Adipocyte (in vitro differentiated cells): ENCODE measurements around the gene DAP.

Source experiments
- DNase-seq: peaks from one replicate; pipeline ENCODE4 v3.0.0-alpha.2; 2015; ENCODE audit warnings: low read depth
- H3K27me3 ChIP-seq: replicated peaks from 2 replicates; pipeline ENCODE4 v1.7.0; 2013; ENCODE audit warnings: mild to moderate bottlenecking, low read length, moderate library complexity; ENCODE audit not compliant: control insufficient read depth, insufficient read depth
- H3K36me3 ChIP-seq: 2 replicates; pipeline ENCODE4 v1.7.0; 2013; ENCODE audit warnings: low read length, mild to moderate bottlenecking, moderate library complexity; ENCODE audit not compliant: control insufficient read depth, insufficient read depth, severe bottlenecking
- H3K4me1 ChIP-seq: 2 replicates; pipeline ENCODE4 v1.7.0; 2013; ENCODE audit warnings: mild to moderate bottlenecking, low read length, moderate library complexity; ENCODE audit not compliant: control insufficient read depth, insufficient read depth
- H3K4me3 ChIP-seq: 2 replicates; pipeline ENCODE4 v1.7.0; 2013; ENCODE audit warnings: mild to moderate bottlenecking, low read length, moderate library complexity
- H3K9ac ChIP-seq: 2 replicates; pipeline ENCODE4 v1.7.0; 2013; ENCODE audit warnings: mild to moderate bottlenecking, low read length, moderate library complexity
- H3K9me3 ChIP-seq: 2 replicates; pipeline ENCODE4 v1.7.0; 2013; ENCODE audit warnings: mild to moderate bottlenecking, low read length, moderate library complexity; ENCODE audit not compliant: control insufficient read depth

The DAP gene

DNA sequence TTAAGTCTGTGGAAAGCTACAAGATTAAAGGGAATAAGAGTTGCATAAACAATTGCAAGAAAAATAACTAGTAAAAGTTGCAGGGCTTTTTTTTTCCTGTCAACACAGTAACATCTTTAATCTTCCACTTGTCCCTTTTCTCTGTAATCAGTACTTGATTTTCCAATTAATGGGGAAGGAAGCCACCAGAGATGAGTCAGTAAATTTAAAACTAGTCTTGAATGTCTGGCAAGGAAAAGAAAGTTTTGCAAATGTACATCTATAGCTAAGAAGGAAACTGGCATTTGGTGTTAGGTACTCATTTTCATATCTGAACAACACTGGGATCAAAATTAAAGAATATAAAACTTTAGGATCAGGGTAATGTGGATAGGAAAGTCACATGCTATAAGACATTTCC lies 17.1 kb downstream of the DAP start:
- H3K4me1 ChIP-seq: no peaks in the 10 kb centered on the region

DNA sequence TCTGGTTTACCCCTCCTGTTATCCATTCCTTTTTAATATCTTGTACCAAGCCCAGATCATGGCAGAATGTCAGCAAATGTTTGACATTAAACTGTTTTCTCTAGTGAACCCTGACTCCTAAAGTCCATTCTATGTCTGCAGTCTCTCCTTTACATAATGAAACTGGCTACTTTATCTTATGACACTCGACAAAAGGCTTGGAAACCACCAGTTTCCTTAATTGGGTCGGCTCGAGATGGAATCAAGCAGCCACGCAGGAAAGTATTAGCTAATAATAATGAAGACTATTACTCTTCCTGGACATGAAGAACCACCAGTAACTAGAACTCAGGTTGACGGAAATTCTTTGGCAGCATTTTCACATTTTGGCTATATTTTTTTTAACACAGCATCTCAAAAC lies 17.5 kb downstream of the DAP start:
- peaks cover 50% of the 10 kb centered on the region for H3K36me3 ChIP-seq
- peaks cover 12% of the 10 kb centered on the region for H3K9me3 ChIP-seq
- no peak for DNase-seq
- H3K4me1 ChIP-seq: no peaks in the 10 kb centered on the region
- H3K4me3 ChIP-seq: no peak overlapping the region
- no peaks in the 10 kb centered on the region for H3K27me3 ChIP-seq
- H3K9ac ChIP-seq: no peak overlapping the region

More for the DNA sequence above, 17.1 kb downstream of the DAP start:
- Histone ChIP-seq H3K9me3 (peaks cover 12% of the 10 kb centered on the region), H3K9ac (no peak overlapping the region), H3K4me3 (no peak overlapping the region), H3K36me3 (peaks cover 50% of the 10 kb centered on the region), H3K27me3 (no peaks in the 10 kb centered on the region)
- no peak for DNase-seq

DNA sequence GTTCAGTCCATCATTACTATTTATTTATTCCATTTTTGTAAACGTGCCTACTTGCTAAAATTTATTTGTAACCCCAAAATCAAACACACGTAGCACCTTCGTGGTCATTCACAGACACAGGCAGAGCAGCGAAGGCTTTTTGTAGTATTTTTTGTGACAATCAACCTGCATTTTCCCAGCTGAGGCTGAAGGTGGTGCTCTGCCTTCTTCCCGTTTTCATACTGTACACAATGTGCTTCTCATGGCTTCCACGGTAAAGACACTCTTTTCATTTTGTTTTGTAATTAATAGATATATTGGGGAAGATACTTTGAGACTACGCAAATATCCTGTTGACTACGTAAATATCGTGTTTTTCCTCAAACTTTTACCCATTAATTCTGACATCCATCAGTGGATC lies 19.4 kb downstream of the DAP start:
- H3K36me3 ChIP-seq: peaks cover 37% of the 10 kb centered on the region
- H3K9me3 ChIP-seq: peaks cover 12% of the 10 kb centered on the region
- H3K4me1 ChIP-seq: no peaks in the 10 kb centered on the region
- no peak overlapping the region for H3K9ac ChIP-seq
- no peaks in the 10 kb centered on the region for H3K27me3 ChIP-seq
- no peak for DNase-seq
- H3K4me3 ChIP-seq: no peak overlapping the region

DNA sequence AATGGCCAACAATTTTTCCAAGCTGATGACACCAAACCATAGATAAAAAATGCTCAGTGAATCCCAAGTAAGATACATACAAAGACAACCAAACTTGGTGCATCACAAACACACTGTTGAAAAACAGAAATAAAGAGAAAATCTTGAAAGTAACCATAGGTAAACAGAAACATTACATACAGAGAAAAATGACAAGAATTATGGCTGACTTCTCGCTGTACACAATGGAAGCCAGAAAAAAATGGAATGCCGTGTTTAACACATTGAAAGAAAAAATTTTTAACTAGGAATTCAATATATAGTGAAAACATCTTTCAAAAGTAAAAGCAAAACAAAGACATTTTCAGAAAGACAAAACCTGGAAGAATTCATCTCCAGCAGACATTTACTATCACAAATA lies 20.6 kb downstream of the DAP start:
- H3K4me3 ChIP-seq: no peak overlapping the region
- no peaks in the 10 kb centered on the region for H3K27me3 ChIP-seq
- H3K9me3 ChIP-seq: peaks cover 12% of the 10 kb centered on the region
- no peak for DNase-seq
- no peak overlapping the region for H3K9ac ChIP-seq
- no peaks in the 10 kb centered on the region for H3K4me1 ChIP-seq
- H3K36me3 ChIP-seq: peaks cover 35% of the 10 kb centered on the region

DNA sequence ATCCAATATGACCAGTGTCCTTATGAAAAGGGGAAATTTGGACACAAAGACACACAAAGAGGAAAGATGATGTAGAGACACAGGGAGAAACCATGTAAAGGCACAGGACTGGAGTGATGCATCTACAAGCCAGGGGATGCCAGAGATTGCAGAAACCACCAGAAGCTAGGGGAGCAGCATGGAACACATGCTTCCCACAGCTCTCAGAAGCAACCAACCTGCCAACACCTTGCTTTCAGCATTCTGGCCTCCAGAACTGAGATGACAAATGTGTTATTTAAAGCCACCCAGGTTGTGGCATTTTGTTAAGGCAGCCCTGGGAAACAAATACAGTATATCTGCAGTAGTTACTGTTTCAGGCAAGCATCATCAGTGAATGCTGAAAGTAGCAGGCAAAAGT lies 23.2 kb downstream of the DAP start:
- Histone ChIP-seq H3K4me1 (no peaks in the 10 kb centered on the region), H3K9ac (no peak overlapping the region), H3K4me3 (no peak overlapping the region), H3K27me3 (no peaks in the 10 kb centered on the region), H3K36me3 (peaks cover 15% of the 10 kb centered on the region), H3K9me3 (peaks cover 12% of the 10 kb centered on the region)
- DNase-seq: no peak

DNA sequence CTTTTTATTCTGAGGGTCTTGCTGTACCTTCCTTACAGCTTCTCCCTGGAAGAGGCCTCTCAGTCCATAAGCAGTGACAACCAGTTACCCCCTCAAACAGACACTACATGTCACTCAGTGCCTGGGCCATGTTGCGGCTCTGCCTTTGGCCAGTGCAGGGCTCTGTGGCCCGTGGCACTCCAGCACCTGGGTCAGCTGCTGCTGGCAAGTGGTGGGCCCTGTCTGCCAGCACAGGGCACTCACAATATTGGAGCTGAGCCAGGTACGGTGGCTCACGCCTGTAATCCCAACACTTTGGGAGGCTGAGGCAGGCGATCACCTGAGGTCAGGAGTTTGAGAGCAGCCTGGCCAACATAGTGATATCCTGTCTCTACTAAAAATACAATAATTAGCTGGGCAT lies 24.2 kb downstream of the DAP start:
- Histone ChIP-seq H3K27me3 (no peaks in the 10 kb centered on the region), H3K9ac (no peak overlapping the region), H3K9me3 (peaks cover 12% of the 10 kb centered on the region), H3K4me3 (no peak overlapping the region), H3K4me1 (no peaks in the 10 kb centered on the region), H3K36me3 (peaks cover 26% of the 10 kb centered on the region)
- no peak for DNase-seq

DNA sequence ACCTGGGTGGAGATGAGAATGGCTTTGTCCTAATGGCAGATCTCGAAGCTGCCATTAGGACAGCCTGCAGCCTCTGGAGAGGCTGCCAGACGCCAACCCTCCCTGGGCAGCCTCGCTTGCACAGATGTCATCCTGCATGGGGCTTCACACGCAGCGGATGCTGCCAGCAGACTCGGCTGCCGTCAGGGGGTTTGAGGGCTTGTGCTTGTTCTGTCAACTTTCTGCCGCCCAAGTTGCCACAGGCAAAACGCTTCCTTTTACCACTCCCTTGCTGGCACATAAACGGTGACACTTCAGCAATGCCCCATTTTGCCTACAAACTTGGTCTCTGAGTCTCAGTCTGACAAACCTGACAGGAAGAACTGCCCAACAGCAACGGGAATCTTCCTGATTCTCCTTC lies 24.7 kb downstream of the DAP start:
- no peak for DNase-seq
- H3K4me1 ChIP-seq: no peaks in the 10 kb centered on the region
- no peak overlapping the region for H3K9ac ChIP-seq
- H3K36me3 ChIP-seq: peaks cover 28% of the 10 kb centered on the region
- peaks cover 12% of the 10 kb centered on the region for H3K9me3 ChIP-seq
- no peak overlapping the region for H3K4me3 ChIP-seq
- H3K27me3 ChIP-seq: no peaks in the 10 kb centered on the region

DNA sequence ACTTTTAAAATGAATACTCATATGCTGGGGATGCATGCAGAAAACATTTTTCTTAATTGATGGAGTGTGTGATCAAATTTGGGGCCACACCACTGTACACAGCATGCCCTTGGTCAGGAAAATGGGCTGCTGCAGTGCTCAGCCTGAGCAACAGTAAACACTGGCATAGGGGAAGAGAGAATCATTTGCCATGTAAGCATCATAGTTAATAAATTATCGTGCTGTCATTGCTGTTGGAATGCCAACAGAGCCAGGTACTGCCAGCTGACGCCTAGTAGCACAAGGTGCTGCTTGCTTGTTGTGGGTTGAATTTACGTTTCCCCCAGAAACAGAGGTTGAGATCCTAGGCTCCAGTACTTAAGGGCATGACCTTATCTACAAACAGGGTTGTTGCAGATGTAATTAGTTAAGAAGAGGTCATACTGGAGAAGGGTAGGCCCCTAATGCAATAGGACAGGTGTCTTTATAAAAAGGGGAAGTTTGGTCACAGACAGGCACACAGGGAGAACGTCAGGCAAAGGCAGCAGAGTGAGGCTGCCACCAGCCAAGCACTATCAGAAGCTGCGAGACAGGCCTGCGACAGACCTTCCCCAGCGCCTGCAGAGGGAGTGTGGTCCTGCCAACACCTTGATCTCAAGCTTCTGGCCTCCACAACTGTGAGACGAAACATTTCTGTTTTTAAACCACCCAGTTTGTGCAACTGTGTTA lies 25.3 kb downstream of the DAP start:
- H3K9me3 ChIP-seq: peaks cover 10% of the 10 kb centered on the region
- DNase-seq: no peak
- peaks cover 23% of the 10 kb centered on the region for H3K36me3 ChIP-seq
- no peak overlapping the region for H3K4me3 ChIP-seq
- H3K9ac ChIP-seq: no peak overlapping the region
- no peaks in the 10 kb centered on the region for H3K4me1 ChIP-seq
- H3K27me3 ChIP-seq: no peaks in the 10 kb centered on the region

DNA sequence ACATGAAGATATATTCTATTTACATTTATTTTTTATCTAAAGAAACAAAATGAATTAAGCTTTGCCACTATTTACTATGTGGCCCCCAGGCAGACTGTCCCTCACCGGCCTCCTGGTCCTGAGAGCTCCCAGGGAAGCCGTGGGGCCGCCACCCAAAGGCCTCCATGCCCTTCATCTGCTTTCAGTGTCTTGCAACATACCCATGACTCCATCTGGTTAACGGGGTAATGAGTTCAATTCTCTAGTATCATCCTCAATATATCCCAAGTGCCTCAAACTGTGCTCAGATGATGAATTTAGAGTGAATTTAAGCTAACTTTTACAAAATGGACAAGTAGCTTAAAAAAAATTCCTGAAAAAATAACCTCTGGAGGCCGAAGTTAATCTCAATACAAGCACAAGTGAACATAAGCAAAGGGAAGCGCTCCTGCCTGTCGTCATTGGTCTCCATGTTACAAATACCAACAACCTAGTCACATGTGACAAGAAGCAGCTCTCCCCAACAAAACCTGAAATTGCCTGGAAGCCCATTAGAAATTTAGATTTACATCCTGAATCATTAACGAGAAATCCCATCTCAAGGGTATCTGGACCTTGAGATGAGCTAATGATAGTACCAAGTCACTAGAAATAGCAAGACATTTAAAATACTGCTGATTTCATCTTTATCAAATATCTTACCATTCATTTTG lies 26.1 kb downstream of the DAP start:
- Histone ChIP-seq H3K4me1 (no peaks in the 10 kb centered on the region), H3K9ac (no peak overlapping the region), H3K9me3 (peaks cover 2% of the 10 kb centered on the region), H3K4me3 (no peak overlapping the region), H3K27me3 (no peaks in the 10 kb centered on the region), H3K36me3 (peaks cover 16% of the 10 kb centered on the region)
- DNase-seq: no peak

DNA sequence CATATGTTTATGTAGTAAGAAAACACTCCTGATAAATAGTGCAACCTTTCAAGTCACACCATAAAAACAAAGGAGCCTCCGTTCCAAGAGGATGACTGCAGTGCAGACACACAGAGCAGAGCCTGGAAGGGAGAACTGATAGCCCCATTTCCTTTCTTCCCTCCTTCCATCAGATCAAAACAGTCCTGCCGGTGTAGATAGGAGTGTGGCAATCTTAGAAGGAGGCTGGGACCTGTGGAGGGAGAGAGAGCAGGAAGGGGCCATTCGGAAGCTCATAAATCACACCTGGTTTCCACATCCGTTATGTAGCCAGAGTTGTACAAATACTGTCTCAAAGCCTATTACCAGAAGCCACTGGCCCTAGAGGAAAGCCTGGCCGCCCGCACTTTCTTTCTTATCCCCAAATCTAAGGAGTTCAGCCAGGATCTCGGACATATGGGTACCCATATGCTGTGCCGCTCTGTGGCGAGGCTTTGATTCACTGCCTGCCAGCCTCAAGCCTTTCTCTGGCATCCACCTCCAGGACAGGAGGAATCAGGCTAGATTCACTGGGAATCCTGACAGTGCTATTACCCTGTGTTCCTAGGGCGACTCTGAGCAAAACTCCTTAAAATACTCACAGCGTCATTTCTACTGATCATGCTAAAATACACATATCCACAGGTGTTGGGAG lies 26.9 kb downstream of the DAP start:
- H3K36me3 ChIP-seq: peaks cover 14% of the 10 kb centered on the region
- no peak for DNase-seq

DNA sequence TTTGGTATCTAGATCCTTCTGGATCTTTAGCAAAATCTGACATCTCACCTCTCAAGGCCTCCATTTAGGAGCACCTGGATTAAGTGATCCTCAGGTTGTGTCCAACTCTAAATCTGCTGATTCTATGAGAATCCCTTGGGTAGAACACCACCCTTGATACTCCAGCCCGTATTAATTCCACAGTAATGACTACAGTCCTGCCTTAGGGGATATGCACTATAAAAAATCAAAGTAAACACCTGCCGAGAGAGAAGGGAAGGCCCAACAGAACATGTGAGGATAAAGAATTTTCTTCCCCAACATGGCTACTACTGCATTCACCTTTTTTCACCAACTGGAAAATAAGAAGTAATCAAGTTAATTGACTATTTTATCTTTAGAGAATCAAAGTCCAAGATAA lies 27.6 kb downstream of the DAP start:
- no peak for DNase-seq
- Histone ChIP-seq H3K9me3 (no peaks in the 10 kb centered on the region), H3K4me1 (no peaks in the 10 kb centered on the region), H3K27me3 (no peaks in the 10 kb centered on the region), H3K36me3 (peaks cover 14% of the 10 kb centered on the region), H3K9ac (no peak overlapping the region), H3K4me3 (no peak overlapping the region)

More for the DNA sequence above, 26.9 kb downstream of the DAP start:
- H3K27me3 ChIP-seq: no peaks in the 10 kb centered on the region
- no peak overlapping the region for H3K9ac ChIP-seq
- no peak overlapping the region for H3K4me3 ChIP-seq
- H3K4me1 ChIP-seq: no peaks in the 10 kb centered on the region
- no peaks in the 10 kb centered on the region for H3K9me3 ChIP-seq
